ENCODE results near the gene ABHD8.

Gene ABHD8

DNA sequence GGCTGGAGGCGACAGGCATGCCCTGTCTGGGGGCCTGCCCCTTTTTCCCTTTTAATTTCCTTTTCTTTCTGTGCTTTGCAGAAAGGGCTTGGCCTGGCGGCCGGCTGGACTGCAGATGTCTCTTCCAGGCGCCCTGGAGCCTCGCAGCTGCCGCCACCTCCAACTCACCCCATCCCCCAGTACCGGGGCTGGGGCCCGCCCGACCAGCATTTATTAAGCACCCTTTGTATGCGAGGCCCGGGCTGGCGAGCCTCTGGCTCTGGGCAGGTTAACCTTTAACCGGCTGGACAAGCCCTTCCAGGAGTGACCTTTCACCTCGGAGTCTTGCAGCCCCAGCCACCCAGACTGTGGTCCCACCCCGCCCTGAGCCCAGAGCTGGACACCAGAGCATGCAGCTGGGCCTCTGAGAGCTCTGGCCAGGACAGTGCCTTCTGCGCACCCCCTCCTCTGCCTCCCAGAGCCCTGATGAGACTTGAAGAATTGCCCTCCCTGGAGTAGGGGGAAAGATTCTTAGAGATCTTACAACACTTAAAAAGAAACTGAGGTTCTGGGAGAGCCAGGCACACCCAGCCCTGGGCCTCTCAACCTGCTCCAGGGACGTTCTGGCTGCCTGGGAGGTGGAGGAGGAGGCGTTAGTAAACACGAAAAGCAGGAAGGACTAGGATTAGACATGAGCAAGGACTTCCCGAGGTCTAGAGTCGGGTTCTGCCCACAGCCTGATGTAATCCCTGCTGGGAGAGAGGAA lies 56.4 kb downstream of the ABHD8 start:
- peak overlapping the region; percentile 93 for H3K27ac Mint-ChIP-seq
- intact Hi-C loops (cut with micrococcal nuclease): no loop called here
- H3K27me3 Mint-ChIP-seq: peaks cover 8% of the 10 kb centered on the region
- no peaks in the 10 kb centered on the region for H3K9me3 Mint-ChIP-seq
- peak overlapping the region; percentile 95 for H3K4me3 Mint-ChIP-seq
- peaks cover 6% of the 10 kb centered on the region for H3K36me3 Mint-ChIP-seq (ENCODE audit: low read depth)
- peaks cover 39% of the 10 kb centered on the region for H3K4me1 Mint-ChIP-seq (ENCODE audit: low read depth)

DNA sequence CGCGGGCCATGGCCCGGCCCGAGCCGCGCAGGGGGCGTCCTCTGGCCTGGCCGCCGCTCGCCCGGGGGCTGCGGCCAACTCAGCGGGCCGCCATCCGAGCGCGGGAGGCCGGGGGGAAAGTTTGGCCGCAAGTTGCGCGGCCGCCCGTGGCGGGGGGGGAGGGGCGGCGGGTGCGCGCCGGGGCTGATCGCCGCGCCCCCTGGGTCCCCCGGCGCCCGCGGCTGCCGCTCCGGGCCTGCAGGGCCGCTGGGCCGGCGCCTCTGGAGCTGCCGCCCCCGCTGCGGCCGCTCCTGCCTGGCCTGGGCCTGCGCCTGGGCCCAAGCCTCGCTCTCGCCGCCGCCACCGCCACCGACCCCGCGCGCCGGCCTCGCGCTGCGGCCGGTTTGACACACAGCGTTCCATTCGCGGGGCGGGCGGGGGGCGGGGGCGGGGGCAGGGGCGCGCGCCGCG lies 57.7 kb downstream of the ABHD8 start, which contains the start of gene NR2F6:
Gene NR2F6, minus strand, starts transcription at position 385 of the 450 bp plus-strand sequence. CDS start 699 bp downstream, outside the sequence.
- Mint-ChIP-seq H3K27me3 (peaks cover 8% of the 10 kb centered on the region), H3K4me3 (peak within 1 kb of the TSS; percentile 95), H3K9me3 (no peaks in the 10 kb centered on the region), H3K36me3 (ENCODE audit: low read depth) (peaks cover 15% of the 10 kb centered on the region), H3K27ac (peak within 1 kb of the TSS; percentile 93), H3K4me1 (ENCODE audit: low read depth) (peaks cover 39% of the 10 kb centered on the region)
- intact Hi-C loops (cut with micrococcal nuclease): no loop called here

DNA sequence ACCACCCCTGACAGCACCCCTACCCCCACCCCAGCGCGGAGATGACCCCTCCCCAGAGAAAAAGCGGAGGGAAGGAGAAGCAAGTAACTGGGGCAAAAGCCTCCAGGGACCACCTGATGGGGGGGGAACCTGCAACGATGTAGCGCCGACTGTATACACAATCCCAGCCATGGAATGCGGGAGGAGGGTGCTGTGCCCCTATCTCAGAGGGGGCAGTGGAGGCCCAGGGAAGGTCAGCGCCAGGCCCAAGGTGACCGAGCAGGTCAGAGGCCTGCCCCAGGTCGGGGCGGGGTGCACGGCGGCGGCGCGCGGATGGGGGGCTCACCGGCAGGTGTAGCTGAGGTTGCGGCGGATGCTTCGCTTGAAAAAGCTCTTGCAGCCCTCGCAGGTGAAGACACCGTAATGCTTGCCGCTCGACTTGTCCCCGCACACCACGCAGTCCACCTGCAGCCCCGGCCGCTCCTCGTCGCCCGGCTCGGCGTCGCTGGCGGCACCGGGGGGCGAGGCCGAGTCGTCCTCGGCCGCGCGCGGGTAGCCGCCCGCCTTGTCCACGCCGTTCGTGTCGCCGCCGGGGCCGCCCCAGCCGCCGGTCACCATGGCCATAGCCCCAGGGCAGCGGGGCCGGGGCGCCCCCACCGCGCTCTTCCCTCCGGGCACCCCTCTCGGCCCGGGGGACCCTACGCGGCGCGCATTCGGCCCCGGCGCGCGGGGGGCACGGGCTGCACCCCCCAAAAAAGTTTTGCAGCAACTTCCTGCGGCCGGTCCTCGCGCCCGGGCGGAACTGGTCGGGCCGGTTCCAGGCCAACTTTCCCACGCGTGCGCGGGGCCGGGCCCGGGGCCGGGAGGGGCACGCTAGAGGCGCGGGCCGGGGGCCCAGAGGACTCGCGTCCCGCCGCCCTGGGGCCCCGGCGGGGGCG lies 58.3 kb downstream of the ABHD8 start:
- Mint-ChIP-seq H3K4me3 (peak overlapping the region; percentile 89), H3K4me1 (ENCODE audit: low read depth) (peaks cover 39% of the 10 kb centered on the region), H3K27me3 (peaks cover 8% of the 10 kb centered on the region), H3K9me3 (no peaks in the 10 kb centered on the region), H3K36me3 (ENCODE audit: low read depth) (peaks cover 22% of the 10 kb centered on the region), H3K27ac (peak overlapping the region; percentile 81)
- intact Hi-C loops (cut with micrococcal nuclease): no loop called here

DNA sequence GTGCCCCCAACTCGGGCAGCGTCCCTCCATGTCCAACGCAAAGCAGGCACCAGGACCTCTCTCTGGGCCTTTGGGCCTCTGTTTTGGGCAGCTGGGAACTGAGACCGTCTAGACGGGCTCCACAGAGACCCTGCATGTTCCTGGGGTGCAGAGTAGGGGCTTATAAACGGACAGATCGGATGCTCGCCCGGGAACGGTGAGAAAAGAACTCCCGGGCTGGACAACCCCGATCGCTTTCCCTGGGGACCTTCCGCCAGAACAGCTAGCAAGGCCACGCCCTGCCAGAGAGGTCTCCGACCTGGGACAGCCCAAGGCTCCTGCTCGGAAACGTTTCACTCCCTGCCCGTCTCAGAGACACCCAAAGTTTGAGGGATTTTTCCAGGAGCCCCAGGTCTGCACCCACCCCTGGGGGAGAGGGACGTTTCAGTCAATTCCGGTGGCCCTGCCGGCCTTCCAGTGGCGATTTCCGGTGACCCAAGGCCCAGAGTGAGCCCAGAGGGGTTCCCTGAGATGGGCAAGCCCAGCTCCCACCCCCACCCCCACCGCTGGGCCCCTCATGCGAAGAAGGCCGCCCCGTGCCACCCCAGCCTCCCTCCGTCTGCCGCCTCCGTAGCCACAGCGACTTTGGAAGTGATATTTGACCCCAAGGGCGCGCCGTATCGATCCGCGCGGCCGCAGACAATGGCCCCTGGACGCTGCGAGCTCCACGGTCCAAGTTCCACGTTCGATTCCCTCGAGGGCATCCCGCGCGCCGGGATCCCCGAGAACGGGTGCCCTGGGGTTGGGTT lies 59.2 kb downstream of the ABHD8 start:
- Mint-ChIP-seq H3K27ac (peak overlapping the region; percentile 81), H3K9me3 (no peaks in the 10 kb centered on the region), H3K27me3 (peaks cover 8% of the 10 kb centered on the region), H3K36me3 (ENCODE audit: low read depth) (peaks cover 23% of the 10 kb centered on the region), H3K4me3 (peak overlapping the region; percentile 89), H3K4me1 (ENCODE audit: low read depth) (peaks cover 39% of the 10 kb centered on the region)
- intact Hi-C loops (cut with micrococcal nuclease): no loop called here

DNA sequence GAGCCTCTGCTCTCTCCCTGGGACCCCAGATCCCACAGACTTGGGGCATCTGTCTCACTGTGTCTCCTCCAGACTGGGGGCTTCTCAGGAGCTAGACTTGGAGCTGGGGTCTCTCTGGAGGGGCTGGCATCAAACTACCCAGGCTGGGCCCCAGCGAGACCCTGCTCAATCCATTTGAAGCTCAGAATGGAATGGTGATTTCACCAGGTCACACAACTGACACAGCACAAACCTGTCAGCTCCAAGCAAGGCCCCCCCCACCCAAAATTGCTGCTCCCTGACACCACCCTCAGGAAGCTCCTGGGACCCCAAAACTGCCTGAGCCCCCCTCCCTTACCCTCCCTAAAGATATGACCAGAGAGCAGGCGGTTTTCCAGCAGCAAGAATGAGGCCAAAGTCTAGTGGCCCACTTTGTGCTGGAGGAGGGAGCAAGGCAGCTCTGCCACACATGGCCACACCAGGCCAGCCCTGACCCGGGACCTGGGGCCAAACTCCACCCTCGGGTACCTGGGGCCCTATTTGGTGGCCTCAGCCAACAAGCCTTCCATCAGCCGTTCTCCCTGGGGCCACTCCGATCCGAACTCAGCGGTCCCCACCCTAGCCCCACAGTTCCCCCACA lies 59.9 kb downstream of the ABHD8 start:
- Mint-ChIP-seq H3K27me3 (peaks cover 8% of the 10 kb centered on the region), H3K36me3 (ENCODE audit: low read depth) (peaks cover 27% of the 10 kb centered on the region), H3K4me1 (ENCODE audit: low read depth) (peaks cover 39% of the 10 kb centered on the region), H3K27ac (peak overlapping the region; percentile 9), H3K4me3 (peak overlapping the region; percentile 89), H3K9me3 (no peaks in the 10 kb centered on the region)
- intact Hi-C loops (cut with micrococcal nuclease): no loop called here

DNA sequence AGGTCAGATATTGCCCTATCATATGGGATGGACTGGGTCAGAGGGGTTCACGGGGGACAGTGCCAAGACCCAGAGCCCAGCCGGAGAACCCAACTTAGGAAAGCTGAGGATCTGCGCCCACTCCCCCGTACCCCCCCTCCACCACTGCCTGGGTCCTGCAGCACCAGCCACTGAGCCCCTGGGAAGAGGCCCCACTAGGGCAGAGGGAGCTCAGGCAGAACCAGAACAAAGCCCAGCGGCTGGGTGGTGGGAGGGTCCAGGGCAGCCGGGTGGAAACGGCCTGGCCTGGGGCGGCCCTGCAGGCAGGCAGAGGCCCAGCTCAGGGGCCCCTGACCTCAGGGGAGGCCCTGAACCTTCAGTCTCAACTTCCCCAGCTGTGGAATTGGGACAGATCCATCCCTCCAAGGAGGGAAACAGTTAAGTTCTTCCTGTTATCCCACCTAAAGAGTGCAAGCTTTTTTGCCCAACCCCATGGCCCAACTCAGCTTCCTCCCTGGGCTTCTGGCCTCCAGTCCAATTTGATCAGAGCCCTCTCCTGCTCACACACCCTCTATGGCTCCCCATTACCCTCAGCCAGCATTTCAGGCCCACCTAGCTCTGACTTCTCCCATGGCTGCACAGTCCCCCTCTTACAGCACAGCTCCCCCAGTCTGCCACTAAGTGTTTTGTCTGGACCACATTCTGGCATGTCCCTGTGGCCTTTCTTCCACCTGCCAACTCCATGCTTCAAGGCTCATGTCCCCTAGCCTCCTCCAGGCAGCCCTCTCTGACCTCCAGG lies 60.6 kb downstream of the ABHD8 start:
- Mint-ChIP-seq H3K4me1 (ENCODE audit: low read depth) (peaks cover 40% of the 10 kb centered on the region), H3K27me3 (peaks cover 8% of the 10 kb centered on the region), H3K9me3 (no peaks in the 10 kb centered on the region), H3K4me3 (no peak overlapping the region), H3K27ac (peak overlapping the region; percentile 9), H3K36me3 (ENCODE audit: low read depth) (peaks cover 34% of the 10 kb centered on the region)
- intact Hi-C loops (cut with micrococcal nuclease): no loop called here

All from dendritic cell treated with granulocyte-macrophage colony-stimulating factor and Interleukin-4, amounts not matched to agents 40 ng/mL and 50 ng/mL, for 4 days (primary cell).